GM12865 (cell line): ENCODE results near the gene PYGO2.
"Not testable (repeated sequence)": the region's sequence is repeated elsewhere in the genome, so short reads cannot be mapped to it uniquely, and the experiment has no call there.

Experiments
- DNase-seq: peaks from one replicate; pipeline ENCODE4 v3.0.0; 2010; ENCODE audit warnings: low read depth
- H3K4me3 ChIP-seq: 2 replicates; pipeline ENCODE4 v1.5.1; 2011; ENCODE audit warnings: mild to moderate bottlenecking, low read depth, low read length, control low read depth
- TF ChIP-seq, protein P1 (sequence below): IDR thresholded peaks from 2 replicates; pipeline ENCODE4 v1.5.1; 2011; ENCODE audit warnings: low read length, control low read depth, low read depth, inconsistent platforms; ENCODE audit not compliant: insufficient read depth; ENCODE audit errors: missing control alignments

PYGO2 gene

DNA sequence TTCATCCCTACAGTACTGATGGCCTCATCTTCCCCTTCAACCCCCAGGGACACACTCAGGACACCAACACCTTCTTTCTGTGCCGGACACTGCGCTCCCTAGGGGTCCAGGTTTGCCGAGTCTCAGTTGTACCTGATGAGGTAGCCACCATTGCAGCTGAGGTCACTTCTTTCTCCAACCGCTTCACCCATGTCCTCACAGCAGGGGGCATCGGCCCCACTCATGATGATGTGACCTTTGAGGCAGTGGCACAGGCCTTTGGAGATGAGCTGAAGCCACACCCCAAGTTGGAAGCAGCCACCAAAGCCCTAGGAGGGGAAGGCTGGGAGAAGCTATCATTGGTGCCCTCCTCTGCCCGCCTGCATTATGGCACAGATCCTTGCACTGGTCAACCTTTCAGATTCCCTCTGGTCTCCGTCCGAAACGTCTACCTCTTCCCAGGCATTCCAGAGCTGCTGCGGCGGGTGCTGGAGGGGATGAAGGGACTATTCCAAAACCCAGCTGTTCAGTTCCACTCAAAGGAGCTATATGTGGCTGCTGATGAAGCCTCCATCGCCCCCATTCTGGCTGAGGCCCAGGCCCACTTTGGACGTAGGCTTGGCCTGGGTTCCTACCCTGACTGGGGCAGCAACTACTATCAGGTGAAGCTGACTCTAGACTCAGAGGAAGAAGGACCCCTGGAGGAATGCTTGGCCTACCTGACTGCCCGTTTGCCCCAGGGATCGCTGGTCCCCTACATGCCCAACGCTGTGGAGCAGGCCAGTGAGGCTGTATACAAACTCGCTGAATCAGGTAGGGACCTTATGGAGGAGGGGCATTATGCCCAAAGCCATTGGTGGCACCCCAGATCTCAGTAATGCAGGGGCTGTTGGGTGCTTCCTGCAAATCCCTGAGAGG, 26.7 kb upstream of the PYGO2 start:
- TF ChIP-seq, protein P1, sequence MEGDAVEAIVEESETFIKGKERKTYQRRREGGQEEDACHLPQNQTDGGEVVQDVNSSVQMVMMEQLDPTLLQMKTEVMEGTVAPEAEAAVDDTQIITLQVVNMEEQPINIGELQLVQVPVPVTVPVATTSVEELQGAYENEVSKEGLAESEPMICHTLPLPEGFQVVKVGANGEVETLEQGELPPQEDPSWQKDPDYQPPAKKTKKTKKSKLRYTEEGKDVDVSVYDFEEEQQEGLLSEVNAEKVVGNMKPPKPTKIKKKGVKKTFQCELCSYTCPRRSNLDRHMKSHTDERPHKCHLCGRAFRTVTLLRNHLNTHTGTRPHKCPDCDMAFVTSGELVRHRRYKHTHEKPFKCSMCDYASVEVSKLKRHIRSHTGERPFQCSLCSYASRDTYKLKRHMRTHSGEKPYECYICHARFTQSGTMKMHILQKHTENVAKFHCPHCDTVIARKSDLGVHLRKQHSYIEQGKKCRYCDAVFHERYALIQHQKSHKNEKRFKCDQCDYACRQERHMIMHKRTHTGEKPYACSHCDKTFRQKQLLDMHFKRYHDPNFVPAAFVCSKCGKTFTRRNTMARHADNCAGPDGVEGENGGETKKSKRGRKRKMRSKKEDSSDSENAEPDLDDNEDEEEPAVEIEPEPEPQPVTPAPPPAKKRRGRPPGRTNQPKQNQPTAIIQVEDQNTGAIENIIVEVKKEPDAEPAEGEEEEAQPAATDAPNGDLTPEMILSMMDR = no peak
- no peak overlapping the region for H3K4me3 ChIP-seq
- DNase-seq = no peak

GRCh38 chr1:154987326-154987725, 25.7 kb upstream of the PYGO2 start:
- H3K4me3 ChIP-seq = no peak overlapping the region
- TF ChIP-seq, protein P1 = no peak
- no peak for DNase-seq

- not testable (repeated sequence) for H3K4me3 ChIP-seq, DNase-seq
Measured at GRCh38 chr1:154986736-154987135, 25.2 kb upstream of the PYGO2 start.

GRCh38 chr1:154983776-154984466, 22.3 kb upstream of the PYGO2 start:
- peak overlapping the region; percentile 78 for H3K4me3 ChIP-seq
- TF ChIP-seq, protein P1 = no peak
- no peak for DNase-seq

DNA sequence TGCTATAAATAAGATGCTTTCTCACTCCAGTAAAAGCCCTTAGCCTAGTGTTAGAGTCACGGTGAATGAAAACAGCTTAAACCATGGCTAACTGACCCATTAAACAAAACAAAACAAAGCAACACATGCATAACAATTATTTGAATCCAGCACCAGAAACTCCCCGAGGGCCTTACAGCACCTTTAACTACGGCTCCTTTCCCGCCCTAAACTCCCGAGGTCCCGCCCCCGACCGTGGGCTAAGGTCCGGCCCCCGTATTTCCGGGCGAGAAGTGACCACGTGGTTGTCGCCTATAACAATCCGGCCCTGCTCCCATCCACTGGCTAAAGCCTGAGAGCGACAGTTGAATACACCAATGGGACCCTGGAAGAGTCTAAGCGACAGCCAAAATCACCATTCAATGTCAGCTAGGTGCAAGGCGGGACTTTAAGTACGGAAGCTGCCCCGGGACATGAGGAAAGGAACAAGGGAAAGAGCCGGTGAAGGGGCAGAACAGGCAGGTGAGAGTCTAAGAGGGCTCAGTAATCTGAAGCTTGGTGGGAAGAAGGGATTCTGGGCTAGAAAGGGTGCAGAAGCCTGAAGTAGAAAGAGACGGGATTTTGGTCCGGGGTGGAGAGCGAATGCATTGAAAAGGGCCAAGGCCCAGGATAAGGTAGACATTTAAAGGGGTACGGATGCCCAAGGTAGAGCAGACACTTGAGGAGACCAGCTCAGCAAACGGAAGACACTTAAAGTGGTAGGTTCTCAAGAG, 21.5 kb upstream of the PYGO2 start, which contains the start of gene FLAD1:
Gene FLAD1, plus strand, starts transcription at position 448 of the 752 bp plus-strand sequence. CDS start 351 bp downstream, outside the sequence.
- peak within 1 kb of the TSS; percentile 78 for H3K4me3 ChIP-seq
- TF ChIP-seq, protein P1 = no peak
- peak; percentile 100 for DNase-seq

DNA sequence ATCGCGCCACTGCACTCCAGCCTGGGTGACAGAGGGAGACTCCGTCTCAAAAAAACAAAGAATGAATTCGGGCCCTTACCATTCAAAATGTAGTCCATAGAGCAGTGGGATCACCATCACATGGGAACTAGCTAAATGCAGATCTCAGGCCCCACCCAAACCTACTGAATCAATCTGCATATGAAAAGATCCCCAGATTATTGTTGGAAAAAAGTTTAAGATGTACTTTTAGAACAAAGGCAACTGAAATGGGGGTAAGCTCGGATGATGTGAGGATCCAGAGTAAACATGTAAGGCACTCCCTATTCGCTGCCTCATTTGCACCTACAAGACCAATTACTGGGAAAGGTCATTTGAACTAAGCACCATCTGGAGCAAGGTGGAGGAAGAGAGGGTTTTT, 20.8 kb upstream of the PYGO2 start:
- H3K4me3 ChIP-seq = peak overlapping the region; percentile 61
- TF ChIP-seq, protein P1 = no peak
- no peak for DNase-seq

DNA sequence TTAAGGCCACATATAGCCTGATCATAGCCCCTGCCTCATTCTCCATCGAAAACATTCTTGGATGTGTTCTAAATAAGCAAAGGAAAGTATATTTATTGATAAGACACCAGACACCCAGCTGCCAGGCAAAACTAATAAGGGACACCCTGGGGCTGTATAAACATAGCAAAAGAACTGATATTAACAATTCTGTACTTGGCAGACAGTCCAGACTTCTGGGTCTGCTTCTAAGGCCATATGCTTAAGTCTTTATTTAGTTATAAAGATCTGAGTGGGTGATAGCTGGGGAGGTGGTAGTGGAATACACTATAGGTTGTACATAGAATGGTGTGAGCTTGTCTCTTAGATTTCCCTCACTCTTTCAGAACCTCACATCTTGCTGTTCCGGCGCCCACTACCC, 16.8 kb upstream of the PYGO2 start:
- DNase-seq = no peak
- TF ChIP-seq, protein P1 = no peak
- H3K4me3 ChIP-seq = no peak overlapping the region

DNA sequence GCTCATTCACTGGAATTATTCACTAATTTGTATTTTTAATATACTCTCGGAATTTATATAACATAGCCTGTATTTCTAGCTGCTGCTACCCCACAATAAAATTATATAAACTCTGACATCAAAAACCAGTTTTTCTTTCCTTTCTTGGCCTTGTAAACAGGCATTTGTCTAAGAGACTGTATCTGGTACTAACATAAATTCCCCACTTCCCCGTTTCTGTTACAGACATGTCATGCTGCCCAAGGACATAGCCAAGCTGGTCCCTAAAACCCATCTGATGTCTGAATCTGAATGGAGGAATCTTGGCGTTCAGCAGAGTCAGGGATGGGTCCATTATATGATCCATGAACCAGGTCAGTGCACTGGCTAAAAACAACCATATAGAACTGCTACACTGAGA, 16.2 kb upstream of the PYGO2 start:
- not testable (repeated sequence) for DNase-seq, H3K4me3 ChIP-seq
